Measurements from ENCODE around the gene ITPR1.

Gene ITPR1

GRCh38 chr3:4565809-4566501 lies 72.8 kb downstream of the ITPR1 start:
- ATAC-seq: no peak
- TF ChIP-seq ZFP3 (CRISPR knock-in tag; IDR thresholded peaks at IDR 0.05) (no peak), CSRNP3 (CRISPR knock-in tag; IDR thresholded peaks at IDR 0.05) (no peak), BACH2 (CRISPR knock-in tag; IDR thresholded peaks at IDR 0.05; ENCODE audit: borderline replicate concordance) (no peak), PPARA (CRISPR knock-in tag; IDR thresholded peaks at IDR 0.05; ENCODE audit: borderline replicate concordance) (no peak)

- no peak for TF ChIP-seq PPARA (CRISPR knock-in tag; IDR thresholded peaks at IDR 0.05; ENCODE audit: borderline replicate concordance)
- TF ChIP-seq CSRNP3 (CRISPR knock-in tag; IDR thresholded peaks at IDR 0.05): no peak
- TF ChIP-seq ESRRG (CRISPR knock-in tag; IDR thresholded peaks at IDR 0.05): no peak
- no peak for TF ChIP-seq PATZ1 (CRISPR knock-in tag; IDR thresholded peaks at IDR 0.05; ENCODE audit: borderline replicate concordance)
- no peak for ATAC-seq
Observed at GRCh38 chr3:4568841-4569240, 75.7 kb downstream of the ITPR1 start.

- ATAC-seq: no peak
- TF ChIP-seq TCF4 (CRISPR knock-in tag; IDR thresholded peaks at IDR 0.05; ENCODE audit: borderline replicate concordance): no peak
- no peak for TF ChIP-seq ZFP30 (CRISPR knock-in tag; IDR thresholded peaks at IDR 0.05)
- no peak for TF ChIP-seq SNAI2 (CRISPR knock-in tag; IDR thresholded peaks at IDR 0.05)
- TF ChIP-seq CSRNP3 (CRISPR knock-in tag; IDR thresholded peaks at IDR 0.05): no peak
- no peak for TF ChIP-seq PATZ1 (CRISPR knock-in tag; IDR thresholded peaks at IDR 0.05; ENCODE audit: borderline replicate concordance)
- TF ChIP-seq ISL1 (CRISPR knock-in tag; IDR thresholded peaks at IDR 0.05): no peak
- TF ChIP-seq CREB5 (CRISPR knock-in tag; IDR thresholded peaks at IDR 0.05; ENCODE audit: low read depth): no peak
- no peak for TF ChIP-seq ZNF565 (CRISPR knock-in tag; conservative IDR thresholded peaks at IDR 0.05; ENCODE audit: low read depth)
- TF ChIP-seq ZC3H10 (CRISPR knock-in tag; IDR thresholded peaks at IDR 0.05): no peak
- no peak for TF ChIP-seq CSDC2 (CRISPR knock-in tag; IDR thresholded peaks at IDR 0.05)
- TF ChIP-seq BACH2 (CRISPR knock-in tag; IDR thresholded peaks at IDR 0.05; ENCODE audit: borderline replicate concordance): no peak
- TF ChIP-seq GLIS3 (CRISPR knock-in tag; IDR thresholded peaks at IDR 0.05): no peak
- no peak for TF ChIP-seq ZNF70 (CRISPR knock-in tag; IDR thresholded peaks at IDR 0.05)
Observed at GRCh38 chr3:4570840-4571621, 77.9 kb downstream of the ITPR1 start.

Measured in SK-N-SH treated with all-trans-retinoic acid at 6 μM for 48 hours (cell line).